HG03342 (cell line): ENCODE results near the gene CCL25.

ENCODE experiments used
- ATAC-seq: cut with Tn5 transposase; IDR thresholded peaks from one replicate; pipeline ENCODE4 v1.9.1; 2021; ENCODE audit warnings: mild to moderate bottlenecking, moderate library complexity; ENCODE audit not compliant: unreplicated experiment

Gene CCL25

DNA sequence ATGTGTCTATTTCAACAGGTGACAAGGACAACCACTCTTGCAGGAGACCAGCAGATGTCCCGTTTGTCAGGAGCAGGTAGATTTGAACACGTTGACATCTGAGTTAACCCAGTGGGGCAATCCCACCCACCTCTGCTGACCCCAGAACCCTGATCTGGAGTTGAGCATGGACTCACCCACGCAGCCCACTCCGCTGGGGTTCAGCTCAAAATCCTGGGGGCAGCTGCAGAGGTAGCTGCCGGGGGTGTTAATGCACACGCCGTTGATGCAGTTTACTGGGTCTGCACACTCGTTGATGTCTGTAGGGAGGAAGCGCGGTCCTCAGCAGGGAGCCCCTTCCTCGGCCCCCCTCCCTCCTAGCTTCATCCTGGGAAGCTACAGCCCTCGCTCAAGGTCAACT is 56.9 kb downstream of the CCL25 start:
- ATAC-seq = no peak

DNA sequence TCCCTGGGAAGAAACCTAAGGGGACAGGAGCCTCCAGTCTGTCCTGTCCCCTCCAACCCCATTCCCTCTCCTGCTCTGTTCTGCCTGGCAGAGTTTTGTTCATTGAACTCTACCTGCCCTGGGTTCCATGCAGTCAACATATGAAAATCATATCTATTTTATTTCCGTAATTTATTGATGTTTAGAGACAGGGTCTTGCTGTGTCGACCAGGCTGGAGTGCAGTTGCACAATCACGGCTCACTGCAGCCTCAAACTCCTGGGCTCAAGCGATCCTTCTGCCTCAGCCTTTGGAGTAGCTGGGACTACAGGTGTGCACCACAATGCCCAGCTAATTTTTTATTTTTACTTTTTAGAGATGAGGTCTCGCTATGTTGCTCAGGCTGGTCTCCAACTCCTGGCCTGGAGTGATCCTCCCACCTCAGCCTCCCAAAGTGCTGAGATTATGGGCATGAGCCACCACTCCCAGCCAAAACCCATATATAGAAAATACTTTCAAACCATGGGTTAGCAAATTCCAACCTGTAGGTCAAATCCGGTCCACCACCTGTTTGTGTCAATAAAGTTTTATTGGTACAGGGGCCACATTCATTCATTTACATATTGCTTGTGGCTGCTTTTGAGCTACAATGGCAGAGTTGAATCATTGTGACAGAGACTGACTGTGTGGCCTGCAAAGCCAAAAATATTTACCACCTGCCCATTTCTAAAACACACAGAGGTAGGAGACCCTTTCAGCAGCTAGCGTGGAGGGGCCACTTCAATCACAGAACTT is 57.5 kb downstream of the CCL25 start:
- no peak for ATAC-seq

DNA sequence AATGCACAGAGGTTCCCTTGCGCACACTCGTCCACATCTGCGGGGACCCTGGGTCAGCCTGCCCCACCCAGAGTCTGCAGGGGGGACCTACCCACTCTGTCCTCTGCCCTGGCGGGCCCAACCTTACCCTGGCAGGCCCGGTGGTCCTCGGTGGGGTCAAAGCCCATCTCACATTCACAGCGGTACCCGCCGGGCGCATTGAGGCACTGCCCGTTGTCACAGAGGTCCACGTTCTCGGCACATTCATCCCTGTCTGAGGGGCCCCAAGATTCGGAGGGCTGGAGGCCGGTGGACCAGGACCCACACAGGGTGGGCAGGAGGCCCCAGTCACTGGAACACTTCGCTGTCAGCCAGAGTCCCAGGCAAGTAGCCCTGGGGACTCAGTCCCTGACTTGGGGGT is 58.4 kb downstream of the CCL25 start:
- no peak for ATAC-seq

DNA sequence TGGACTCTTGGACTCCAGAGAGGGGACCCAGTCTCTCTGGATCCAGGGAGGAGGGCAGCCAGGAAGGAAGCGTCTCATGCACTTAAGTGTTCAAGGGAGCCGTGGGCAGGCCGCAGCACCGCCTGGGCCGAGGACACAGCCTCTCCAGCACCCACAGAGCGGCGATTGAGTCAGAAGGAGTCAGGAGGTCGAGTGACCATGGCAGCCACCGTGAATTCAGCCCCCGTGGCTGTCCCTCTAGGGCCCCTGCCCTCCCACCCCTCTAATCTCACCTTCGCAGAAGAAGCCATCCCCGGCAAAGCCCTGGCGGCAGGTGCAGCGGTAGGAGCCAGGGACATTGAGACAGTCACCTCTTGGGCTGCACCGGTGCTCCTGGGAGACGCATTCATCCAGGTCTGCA is 58.8 kb downstream of the CCL25 start:
- no peak for ATAC-seq
